Measurements from ENCODE around the gene ZNF75A. TPM values are rescaled to one million over a fixed set of nuclear protein-coding genes. Genes with fewer than 3 reads are reported as not detected.

The ZNF75A gene
- total RNA-seq, 1 donor from 2014 or later = 25.4 TPM

DNA sequence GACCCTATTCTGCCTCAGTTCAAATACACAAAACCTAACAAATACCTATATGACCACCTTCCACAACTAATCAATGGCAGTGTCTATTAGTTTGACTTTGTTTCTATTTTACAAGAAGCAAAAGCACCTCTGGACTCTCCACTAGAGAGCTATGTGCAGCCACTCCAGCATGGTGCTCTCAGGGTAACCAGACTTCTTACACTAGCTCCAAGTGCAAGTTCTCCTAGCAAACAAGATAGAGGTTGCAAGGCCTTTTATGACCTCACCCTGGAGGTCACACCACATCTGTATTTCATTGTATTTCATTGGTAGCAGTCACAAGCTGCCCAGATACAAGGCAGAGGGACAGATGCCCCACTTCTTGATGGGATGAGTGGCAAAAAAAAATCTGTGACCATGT is 30.4 kb upstream of the ZNF75A start:
- Mint-ChIP-seq H3K27me3 (ENCODE audit: low read depth) (peaks cover 15% of the 10 kb centered on the region), H3K4me1 (ENCODE audit: low read depth) (no peaks in the 10 kb centered on the region), H3K9me3 (peaks cover 5% of the 10 kb centered on the region), H3K36me3 (ENCODE audit: low read depth) (no peaks in the 10 kb centered on the region), H3K27ac (no peak overlapping the region), H3K4me3 (ENCODE audit: low read depth) (no peak overlapping the region)
- intact Hi-C loops (cut with micrococcal nuclease) = no loop called here
- no peak for DNase-seq (ENCODE audit: low spot score)

- DNase-seq (ENCODE audit: low spot score) = no peak
- peaks cover 5% of the 10 kb centered on the region for H3K9me3 Mint-ChIP-seq
- no peaks in the 10 kb centered on the region for H3K36me3 Mint-ChIP-seq (ENCODE audit: low read depth)
- no peak overlapping the region for H3K27ac Mint-ChIP-seq
- no peaks in the 10 kb centered on the region for H3K4me1 Mint-ChIP-seq (ENCODE audit: low read depth)
- H3K27me3 Mint-ChIP-seq (ENCODE audit: low read depth) = peaks cover 15% of the 10 kb centered on the region
- intact Hi-C loops (cut with micrococcal nuclease) = no loop called here
- H3K4me3 Mint-ChIP-seq (ENCODE audit: low read depth) = no peak overlapping the region
These were observed 28.6 kb upstream of the ZNF75A start for GRCh38 chr16:3276679-3277078.

DNA sequence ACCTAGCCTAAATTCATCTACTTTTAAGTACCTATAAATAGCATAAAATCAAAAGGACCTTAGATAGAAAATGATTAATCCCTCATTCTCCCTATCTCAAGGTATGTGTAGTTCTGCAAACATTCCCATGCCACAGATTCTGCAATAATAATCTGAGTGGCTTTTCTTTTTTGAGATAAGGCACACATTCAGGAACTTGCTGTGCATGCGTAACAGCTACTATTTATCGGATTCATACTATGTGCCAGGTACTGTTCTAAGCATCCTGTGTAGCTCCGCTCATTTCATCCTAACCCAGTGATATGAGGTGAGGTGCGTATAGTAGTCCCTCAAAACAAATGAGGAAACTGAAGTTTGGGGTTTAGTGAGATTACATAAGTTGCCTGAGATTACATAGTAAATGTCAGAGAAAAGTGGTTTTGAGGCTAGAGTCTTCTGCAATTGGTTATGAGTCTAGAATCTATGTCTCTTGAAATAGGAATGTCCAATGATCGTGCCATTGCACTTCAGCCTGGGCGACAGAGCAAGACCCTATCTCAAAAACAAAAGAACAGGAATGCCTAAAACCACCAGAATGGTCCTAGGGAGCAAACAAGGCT is 24.0 kb upstream of the ZNF75A start:
- peaks cover 30% of the 10 kb centered on the region for H3K36me3 Mint-ChIP-seq (ENCODE audit: low read depth)
- H3K4me1 Mint-ChIP-seq (ENCODE audit: low read depth) = peaks cover 16% of the 10 kb centered on the region
- intact Hi-C loops (cut with micrococcal nuclease) = loop anchor here (5.0 kb wide), 4 partner anchors 99 to 221 kb away; partner anchors contain the start of gene CLUAP1
- H3K4me3 Mint-ChIP-seq (ENCODE audit: low read depth) = peak overlapping the region; percentile 98
- no peak overlapping the region for H3K27ac Mint-ChIP-seq
- DNase-seq (ENCODE audit: low spot score) = no peak
- peaks cover 11% of the 10 kb centered on the region for H3K27me3 Mint-ChIP-seq (ENCODE audit: low read depth)
- peaks cover 19% of the 10 kb centered on the region for H3K9me3 Mint-ChIP-seq

GRCh38 chr16:3282103-3282729 is 23.1 kb upstream of the ZNF75A start:
- H3K9me3 Mint-ChIP-seq = peaks cover 25% of the 10 kb centered on the region
- DNase-seq (ENCODE audit: low spot score) = no peak
- H3K27ac Mint-ChIP-seq = peak overlapping the region; percentile 64
- peak overlapping the region; percentile 98 for H3K4me3 Mint-ChIP-seq (ENCODE audit: low read depth)
- H3K36me3 Mint-ChIP-seq (ENCODE audit: low read depth) = peaks cover 38% of the 10 kb centered on the region
- intact Hi-C loops (cut with micrococcal nuclease) = loop anchor here (2.0 to 5.0 kb wide), 5 partner anchors 23 to 220 kb away; partner anchors contain the start of genes CLUAP1, TIGD7 and ZNF75A
- H3K27me3 Mint-ChIP-seq (ENCODE audit: low read depth) = peaks cover 7% of the 10 kb centered on the region
- peaks cover 16% of the 10 kb centered on the region for H3K4me1 Mint-ChIP-seq (ENCODE audit: low read depth)

- peak; percentile 93 for DNase-seq (ENCODE audit: low spot score)
- Mint-ChIP-seq H3K9me3 (peaks cover 31% of the 10 kb centered on the region), H3K27ac (peak within 1 kb of the TSS; percentile 97), H3K27me3 (ENCODE audit: low read depth) (peaks cover 3% of the 10 kb centered on the region), H3K4me3 (ENCODE audit: low read depth) (peak within 1 kb of the TSS; percentile 98), H3K36me3 (ENCODE audit: low read depth) (peaks cover 46% of the 10 kb centered on the region), H3K4me1 (ENCODE audit: low read depth) (peaks cover 16% of the 10 kb centered on the region)
- intact Hi-C loops (cut with micrococcal nuclease) = loop anchor here (1.0 to 5.0 kb wide), 8 partner anchors 19 to 219 kb away; partner anchors contain the start of genes CLUAP1, TIGD7, ZNF174 and ZNF200
These were observed 22.4 kb upstream of the ZNF75A start, which contains the start of gene ZNF263 for GRCh38 chr16:3282730-3283542. Gene ZNF263, plus strand, starts transcription at chr16:3283491. Its CDS starts 328 bp downstream, at chr16:3283819.

GRCh38 chr16:3283543-3284447 is 21.5 kb upstream of the ZNF75A start:
- Mint-ChIP-seq H3K4me3 (ENCODE audit: low read depth) (peak overlapping the region; percentile 98), H3K36me3 (ENCODE audit: low read depth) (peaks cover 54% of the 10 kb centered on the region), H3K27me3 (ENCODE audit: low read depth) (no peaks in the 10 kb centered on the region), H3K27ac (peak overlapping the region; percentile 97), H3K9me3 (peaks cover 35% of the 10 kb centered on the region), H3K4me1 (ENCODE audit: low read depth) (peaks cover 16% of the 10 kb centered on the region)
- intact Hi-C loops (cut with micrococcal nuclease) = loop anchor here (1.0 to 5.0 kb wide), 8 partner anchors 19 to 219 kb away; partner anchors contain the start of genes CLUAP1, TIGD7, ZNF174 and ZNF200
- no peak for DNase-seq (ENCODE audit: low spot score)

DNA sequence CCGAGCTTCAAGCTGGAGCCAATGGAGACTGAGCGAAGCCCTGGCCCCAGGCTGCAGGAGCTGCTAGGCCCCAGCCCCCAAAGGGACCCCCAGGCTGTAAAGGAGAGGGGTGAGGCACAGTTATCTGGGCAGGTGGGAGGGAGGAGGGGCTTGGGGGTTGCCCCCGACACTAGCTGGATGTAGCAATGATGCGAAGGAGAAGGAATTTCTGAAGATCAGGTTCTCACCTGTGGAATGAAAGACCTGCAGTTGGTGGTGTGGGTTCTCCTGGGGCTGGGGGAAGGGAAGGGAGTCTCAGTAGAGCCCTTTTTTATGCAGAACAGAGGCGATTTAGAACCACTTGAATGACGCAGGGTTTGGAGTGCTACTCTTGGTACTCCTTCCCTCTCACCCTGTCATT is 20.2 kb upstream of the ZNF75A start:
- Mint-ChIP-seq H3K4me1 (ENCODE audit: low read depth) (peaks cover 16% of the 10 kb centered on the region), H3K4me3 (ENCODE audit: low read depth) (peak overlapping the region; percentile 98), H3K27ac (no peak overlapping the region), H3K36me3 (ENCODE audit: low read depth) (peaks cover 68% of the 10 kb centered on the region), H3K27me3 (ENCODE audit: low read depth) (no peaks in the 10 kb centered on the region), H3K9me3 (peaks cover 46% of the 10 kb centered on the region)
- no peak for DNase-seq (ENCODE audit: low spot score)
- intact Hi-C loops (cut with micrococcal nuclease) = no loop called here

DNA sequence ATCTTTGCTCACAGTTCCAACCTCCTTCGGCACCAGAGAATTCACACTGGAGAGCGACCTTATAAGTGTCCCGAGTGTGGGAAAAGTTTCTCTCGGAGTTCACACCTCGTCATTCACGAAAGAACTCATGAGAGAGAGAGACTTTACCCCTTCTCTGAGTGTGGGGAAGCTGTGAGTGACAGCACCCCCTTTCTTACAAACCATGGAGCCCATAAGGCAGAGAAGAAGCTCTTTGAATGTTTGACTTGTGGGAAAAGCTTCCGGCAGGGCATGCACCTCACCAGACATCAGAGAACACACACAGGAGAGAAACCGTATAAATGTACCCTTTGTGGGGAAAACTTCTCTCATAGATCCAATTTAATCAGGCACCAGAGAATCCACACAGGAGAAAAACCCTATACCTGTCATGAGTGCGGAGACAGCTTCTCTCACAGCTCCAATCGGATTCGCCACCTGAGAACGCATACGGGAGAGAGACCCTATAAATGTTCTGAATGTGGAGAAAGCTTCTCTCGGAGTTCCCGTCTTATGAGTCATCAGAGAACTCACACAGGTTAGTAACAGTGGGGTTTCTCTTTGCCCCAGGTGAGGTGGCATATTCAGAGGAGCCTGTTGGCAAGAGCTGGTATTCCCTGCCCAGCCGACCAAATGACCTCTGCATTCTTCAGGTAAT is 15.2 kb upstream of the ZNF75A start:
- Mint-ChIP-seq H3K27me3 (ENCODE audit: low read depth) (no peaks in the 10 kb centered on the region), H3K4me3 (ENCODE audit: low read depth) (no peak overlapping the region), H3K4me1 (ENCODE audit: low read depth) (peaks cover 1% of the 10 kb centered on the region), H3K9me3 (peaks cover 78% of the 10 kb centered on the region), H3K36me3 (ENCODE audit: low read depth) (peaks cover 95% of the 10 kb centered on the region), H3K27ac (no peak overlapping the region)
- DNase-seq (ENCODE audit: low spot score) = no peak
- intact Hi-C loops (cut with micrococcal nuclease) = no loop called here

- H3K36me3 Mint-ChIP-seq (ENCODE audit: low read depth) = peaks cover 87% of the 10 kb centered on the region
- H3K4me3 Mint-ChIP-seq (ENCODE audit: low read depth) = no peak overlapping the region
- intact Hi-C loops (cut with micrococcal nuclease) = no loop called here
- H3K4me1 Mint-ChIP-seq (ENCODE audit: low read depth) = no peaks in the 10 kb centered on the region
- no peak overlapping the region for H3K27ac Mint-ChIP-seq
- no peak for DNase-seq (ENCODE audit: low spot score)
- H3K27me3 Mint-ChIP-seq (ENCODE audit: low read depth) = no peaks in the 10 kb centered on the region
- peaks cover 78% of the 10 kb centered on the region for H3K9me3 Mint-ChIP-seq
These were observed 12.7 kb upstream of the ZNF75A start for GRCh38 chr16:3292604-3293003.

GRCh38 chr16:3295209-3295608 is 10.1 kb upstream of the ZNF75A start:
- H3K27ac Mint-ChIP-seq = no peak overlapping the region
- H3K36me3 Mint-ChIP-seq (ENCODE audit: low read depth) = peaks cover 80% of the 10 kb centered on the region

GRCh38 chr16:3295783-3296182 is 9.5 kb upstream of the ZNF75A start:
- no peaks in the 10 kb centered on the region for H3K4me1 Mint-ChIP-seq (ENCODE audit: low read depth)
- intact Hi-C loops (cut with micrococcal nuclease) = no loop called here
- peaks cover 80% of the 10 kb centered on the region for H3K36me3 Mint-ChIP-seq (ENCODE audit: low read depth)
- peaks cover 82% of the 10 kb centered on the region for H3K9me3 Mint-ChIP-seq
- no peaks in the 10 kb centered on the region for H3K27me3 Mint-ChIP-seq (ENCODE audit: low read depth)
- H3K27ac Mint-ChIP-seq = no peak overlapping the region
- no peak overlapping the region for H3K4me3 Mint-ChIP-seq (ENCODE audit: low read depth)
- DNase-seq (ENCODE audit: low spot score) = no peak

More at GRCh38 chr16:3295209-3295608, 10.1 kb upstream of the ZNF75A start:
- Mint-ChIP-seq H3K27me3 (ENCODE audit: low read depth) (no peaks in the 10 kb centered on the region), H3K4me3 (ENCODE audit: low read depth) (no peak overlapping the region), H3K4me1 (ENCODE audit: low read depth) (no peaks in the 10 kb centered on the region), H3K9me3 (peaks cover 82% of the 10 kb centered on the region)
- DNase-seq (ENCODE audit: low spot score) = no peak
- intact Hi-C loops (cut with micrococcal nuclease) = no loop called here
